Adipocyte (in vitro differentiated cells): ENCODE results near the gene LCT.
A peak's percentile ranks its signal among the peaks of the same experiment; 100 is the strongest.

ENCODE experiments used
- DNase-seq: peaks from one replicate; pipeline ENCODE4 v3.0.0-alpha.2; 2015; ENCODE audit warnings: low read depth
- H3K27me3 ChIP-seq: replicated peaks from 2 replicates; pipeline ENCODE4 v1.7.0; 2013; ENCODE audit warnings: mild to moderate bottlenecking, low read length, moderate library complexity; ENCODE audit not compliant: control insufficient read depth, insufficient read depth
- H3K36me3 ChIP-seq: 2 replicates; pipeline ENCODE4 v1.7.0; 2013; ENCODE audit warnings: low read length, mild to moderate bottlenecking, moderate library complexity; ENCODE audit not compliant: control insufficient read depth, insufficient read depth, severe bottlenecking
- H3K4me1 ChIP-seq: 2 replicates; pipeline ENCODE4 v1.7.0; 2013; ENCODE audit warnings: mild to moderate bottlenecking, low read length, moderate library complexity; ENCODE audit not compliant: control insufficient read depth, insufficient read depth
- H3K4me3 ChIP-seq: 2 replicates; pipeline ENCODE4 v1.7.0; 2013; ENCODE audit warnings: mild to moderate bottlenecking, low read length, moderate library complexity
- H3K9ac ChIP-seq: 2 replicates; pipeline ENCODE4 v1.7.0; 2013; ENCODE audit warnings: mild to moderate bottlenecking, low read length, moderate library complexity
- H3K9me3 ChIP-seq: 2 replicates; pipeline ENCODE4 v1.7.0; 2013; ENCODE audit warnings: mild to moderate bottlenecking, low read length, moderate library complexity; ENCODE audit not compliant: control insufficient read depth

LCT gene

GRCh38 chr2:135851858-135852257 is 14.9 kb upstream of the LCT start:
- Histone ChIP-seq H3K9ac (no peak overlapping the region), H3K27me3 (no peaks in the 10 kb centered on the region), H3K9me3 (no peaks in the 10 kb centered on the region), H3K4me3 (no peak overlapping the region), H3K36me3 (peaks cover 22% of the 10 kb centered on the region), H3K4me1 (no peaks in the 10 kb centered on the region)
- DNase-seq: peak; percentile 49

- DNase-seq: peak; percentile 47
Measured at GRCh38 chr2:135850892-135851668, 14.1 kb upstream of the LCT start.

GRCh38 chr2:135849087-135849486 is 12.1 kb upstream of the LCT start:
- no peak for DNase-seq
- H3K4me1 ChIP-seq: peaks cover 5% of the 10 kb centered on the region
- no peaks in the 10 kb centered on the region for H3K27me3 ChIP-seq
- no peak overlapping the region for H3K9ac ChIP-seq
- H3K4me3 ChIP-seq: no peak overlapping the region
- H3K9me3 ChIP-seq: no peaks in the 10 kb centered on the region
- H3K36me3 ChIP-seq: peaks cover 22% of the 10 kb centered on the region

More at GRCh38 chr2:135850892-135851668, 14.1 kb upstream of the LCT start:
- Histone ChIP-seq H3K4me1 (no peaks in the 10 kb centered on the region), H3K9ac (no peak overlapping the region), H3K9me3 (no peaks in the 10 kb centered on the region), H3K4me3 (no peak overlapping the region), H3K27me3 (no peaks in the 10 kb centered on the region), H3K36me3 (peaks cover 16% of the 10 kb centered on the region)

- Histone ChIP-seq H3K27me3 (no peaks in the 10 kb centered on the region), H3K36me3 (peaks cover 22% of the 10 kb centered on the region), H3K9me3 (no peaks in the 10 kb centered on the region), H3K4me3 (no peak overlapping the region), H3K9ac (no peak overlapping the region), H3K4me1 (peaks cover 6% of the 10 kb centered on the region)
- DNase-seq: no peak
Measured at GRCh38 chr2:135845997-135846396, 9.0 kb upstream of the LCT start.

- no peak for DNase-seq
- H3K36me3 ChIP-seq: peaks cover 22% of the 10 kb centered on the region
- H3K9ac ChIP-seq: no peak overlapping the region
- H3K27me3 ChIP-seq: no peaks in the 10 kb centered on the region
- H3K9me3 ChIP-seq: no peaks in the 10 kb centered on the region
- peaks cover 14% of the 10 kb centered on the region for H3K4me1 ChIP-seq
- H3K4me3 ChIP-seq: no peak overlapping the region
Measured at GRCh38 chr2:135845257-135845656, 8.3 kb upstream of the LCT start.

GRCh38 chr2:135844301-135844895 is 7.4 kb upstream of the LCT start:
- H3K4me1 ChIP-seq: peaks cover 22% of the 10 kb centered on the region
- no peaks in the 10 kb centered on the region for H3K9me3 ChIP-seq
- H3K9ac ChIP-seq: no peak overlapping the region
- no peak for DNase-seq
- peaks cover 18% of the 10 kb centered on the region for H3K36me3 ChIP-seq
- H3K4me3 ChIP-seq: no peak overlapping the region
- H3K27me3 ChIP-seq: no peaks in the 10 kb centered on the region

GRCh38 chr2:135843671-135844070 is 6.7 kb upstream of the LCT start:
- no peak overlapping the region for H3K4me3 ChIP-seq
- H3K36me3 ChIP-seq: peaks cover 12% of the 10 kb centered on the region

GRCh38 chr2:135840601-135841000 is 3.6 kb upstream of the LCT start:
- Histone ChIP-seq H3K4me3 (peak overlapping the region; percentile 68), H3K36me3 (peaks cover 1% of the 10 kb centered on the region), H3K9me3 (no peaks in the 10 kb centered on the region), H3K9ac (peak overlapping the region; percentile 50), H3K4me1 (peaks cover 26% of the 10 kb centered on the region), H3K27me3 (no peaks in the 10 kb centered on the region)
- peak; percentile 51 for DNase-seq

More at GRCh38 chr2:135843671-135844070, 6.7 kb upstream of the LCT start:
- Histone ChIP-seq H3K4me1 (peaks cover 26% of the 10 kb centered on the region), H3K9me3 (no peaks in the 10 kb centered on the region), H3K9ac (no peak overlapping the region), H3K27me3 (no peaks in the 10 kb centered on the region)
- DNase-seq: no peak

GRCh38 chr2:135839713-135840112 is 2.7 kb upstream of the LCT start:
- Histone ChIP-seq H3K9ac (no peak overlapping the region), H3K4me1 (peaks cover 21% of the 10 kb centered on the region), H3K27me3 (no peaks in the 10 kb centered on the region), H3K36me3 (no peaks in the 10 kb centered on the region), H3K4me3 (no peak overlapping the region), H3K9me3 (no peaks in the 10 kb centered on the region)
- peak; percentile 92 for DNase-seq

- H3K9ac ChIP-seq: no peak overlapping the region
Measured at GRCh38 chr2:135838502-135838901, 1.5 kb upstream of the LCT start.

GRCh38 chr2:135832891-135833290 is 4.1 kb downstream of the LCT start:
- no peak for DNase-seq
- H3K27me3 ChIP-seq: peaks cover 5% of the 10 kb centered on the region
- no peaks in the 10 kb centered on the region for H3K36me3 ChIP-seq
- no peaks in the 10 kb centered on the region for H3K4me1 ChIP-seq
- H3K4me3 ChIP-seq: no peak overlapping the region
- H3K9ac ChIP-seq: no peak overlapping the region
- H3K9me3 ChIP-seq: no peaks in the 10 kb centered on the region

More at GRCh38 chr2:135838502-135838901, 1.5 kb upstream of the LCT start:
- Histone ChIP-seq H3K36me3 (no peaks in the 10 kb centered on the region), H3K27me3 (no peaks in the 10 kb centered on the region), H3K4me1 (peaks cover 21% of the 10 kb centered on the region), H3K4me3 (no peak overlapping the region), H3K9me3 (no peaks in the 10 kb centered on the region)
- DNase-seq: no peak
